SH-SY5Y (cell line): ENCODE results near the gene PRPF38A.

Experiments
- GATA2 ChIP-seq: IDR thresholded peaks from 2 replicates; pipeline ENCODE4 v1.6.1; 2011; ENCODE audit warnings: mild to moderate bottlenecking, low read depth, low read length
- GATA3 ChIP-seq: IDR thresholded peaks from 2 replicates; pipeline ENCODE4 v1.6.1; 2011; ENCODE audit warnings: low read depth, mild to moderate bottlenecking, low read length, moderate library complexity

GRCh38 chr1:52358851-52359497 lies 45.4 kb upstream of the PRPF38A start:
- TF ChIP-seq GATA2 (no peak), GATA3 (no peak)
